CD4-positive, alpha-beta T cell treated with Interleukin-10 for 1 hour (primary cell): Measurements from ENCODE around the gene ZDHHC22.

Experiments
- DNase-seq: peaks from one replicate; pipeline ENCODE4 v3.0.0-alpha.2; 2020

The ZDHHC22 gene

GRCh38 chr14:77125823-77126325 lies 15.7 kb downstream of the ZDHHC22 start:
- DNase-seq = no peak

GRCh38 chr14:77125281-77125801 lies 16.2 kb downstream of the ZDHHC22 start:
- DNase-seq = no peak

- DNase-seq = peak; percentile 67
Observed at GRCh38 chr14:77124345-77125280, 17.0 kb downstream of the ZDHHC22 start.

GRCh38 chr14:77123381-77124325 lies 17.9 kb downstream of the ZDHHC22 start:
- DNase-seq = no peak

- no peak for DNase-seq
Observed at GRCh38 chr14:77122526-77123125, 19.0 kb downstream of the ZDHHC22 start.

GRCh38 chr14:77120771-77121743 lies 20.5 kb downstream of the ZDHHC22 start:
- peak; percentile 44 for DNase-seq

GRCh38 chr14:77119851-77120250 lies 21.7 kb downstream of the ZDHHC22 start:
- DNase-seq = peak; percentile 35

- DNase-seq = no peak
Observed at GRCh38 chr14:77116172-77116817, 25.3 kb downstream of the ZDHHC22 start.

- DNase-seq = no peak
Observed at GRCh38 chr14:77114609-77115008, 27.0 kb downstream of the ZDHHC22 start.

GRCh38 chr14:77113644-77114043 lies 27.9 kb downstream of the ZDHHC22 start:
- no peak for DNase-seq

- no peak for DNase-seq
Observed at GRCh38 chr14:77111021-77111420, 30.6 kb downstream of the ZDHHC22 start.

- DNase-seq = no peak
Observed at GRCh38 chr14:77110286-77110685, 31.3 kb downstream of the ZDHHC22 start.

- no peak for DNase-seq
Observed at GRCh38 chr14:77109656-77110055, 31.9 kb downstream of the ZDHHC22 start.

- DNase-seq = no peak
Observed at GRCh38 chr14:77108753-77109152, 32.8 kb downstream of the ZDHHC22 start.

GRCh38 chr14:77107228-77107627 lies 34.4 kb downstream of the ZDHHC22 start:
- DNase-seq = no peak

GRCh38 chr14:77106666-77107065 lies 34.9 kb downstream of the ZDHHC22 start:
- no peak for DNase-seq

- no peak for DNase-seq
Observed at GRCh38 chr14:77105145-77105939, 36.2 kb downstream of the ZDHHC22 start.

- DNase-seq = no peak
Observed at GRCh38 chr14:77104393-77104792, 37.2 kb downstream of the ZDHHC22 start.

- DNase-seq = no peak
Observed at GRCh38 chr14:77103951-77104350, 37.6 kb downstream of the ZDHHC22 start.

- no peak for DNase-seq
Observed at GRCh38 chr14:77103475-77103874, 38.1 kb downstream of the ZDHHC22 start.
